ENCODE measurements around the gene UEVLD.

The UEVLD gene

GRCh38 chr11:18578975-18579598 lies 9.4 kb downstream of the UEVLD start:
- TF ChIP-seq RAD21 (IDR thresholded peaks at IDR 0.05; ENCODE audit: low read depth) (no peak), EP300 (IDR thresholded peaks at IDR 0.05; ENCODE audit: borderline replicate concordance) (no peak), ZBTB7A (IDR thresholded peaks at IDR 0.05; ENCODE audit: low read depth) (no peak), TAF1 (IDR thresholded peaks at IDR 0.05; ENCODE audit: low read depth) (no peak)
- TF ChIP-seq, protein P1, sequence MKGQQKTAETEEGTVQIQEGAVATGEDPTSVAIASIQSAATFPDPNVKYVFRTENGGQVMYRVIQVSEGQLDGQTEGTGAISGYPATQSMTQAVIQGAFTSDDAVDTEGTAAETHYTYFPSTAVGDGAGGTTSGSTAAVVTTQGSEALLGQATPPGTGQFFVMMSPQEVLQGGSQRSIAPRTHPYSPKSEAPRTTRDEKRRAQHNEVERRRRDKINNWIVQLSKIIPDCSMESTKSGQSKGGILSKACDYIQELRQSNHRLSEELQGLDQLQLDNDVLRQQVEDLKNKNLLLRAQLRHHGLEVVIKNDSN (IDR thresholded peaks at IDR 0.05): no peak

GRCh38 chr11:18575361-18575760 lies 13.2 kb downstream of the UEVLD start:
- no peak for TF ChIP-seq TAF1 (IDR thresholded peaks at IDR 0.05; ENCODE audit: low read depth)
- no peak for TF ChIP-seq NFIC (IDR thresholded peaks at IDR 0.05)
- TF ChIP-seq TEAD4 (IDR thresholded peaks at IDR 0.05): no peak
- no peak for TF ChIP-seq REST (IDR thresholded peaks at IDR 0.05; ENCODE audit: low read depth)
- no peak for TF ChIP-seq RAD21 (IDR thresholded peaks at IDR 0.05; ENCODE audit: low read depth)

DNA sequence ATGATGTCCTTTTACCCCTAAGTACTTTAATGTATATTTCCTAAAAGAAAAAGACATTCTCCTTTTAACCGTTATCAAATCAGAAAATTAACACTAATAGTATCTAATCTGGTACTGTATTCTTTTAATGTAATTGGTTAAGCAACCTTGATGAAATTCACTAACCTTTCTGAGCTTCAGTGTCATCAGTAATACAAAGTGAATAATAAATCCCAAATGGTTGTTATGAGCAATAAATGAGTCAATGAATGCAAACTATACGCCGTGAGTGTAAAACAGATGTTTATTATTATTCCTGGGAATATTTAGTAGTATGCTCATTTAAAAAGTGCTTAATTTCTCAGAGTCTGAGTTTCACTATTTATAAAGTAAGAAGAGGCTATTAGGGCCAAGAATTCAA lies 21.5 kb downstream of the UEVLD start:
- TF ChIP-seq RAD21 (IDR thresholded peaks at IDR 0.05; ENCODE audit: low read depth) (no peak), REST (IDR thresholded peaks at IDR 0.05; ENCODE audit: low read depth) (no peak), EGR1 (IDR thresholded peaks at IDR 0.05) (no peak), TCF12 (IDR thresholded peaks at IDR 0.05; ENCODE audit: low read depth) (no peak), CEBPB (IDR thresholded peaks at IDR 0.05) (no peak)
- TF ChIP-seq, protein P2, sequence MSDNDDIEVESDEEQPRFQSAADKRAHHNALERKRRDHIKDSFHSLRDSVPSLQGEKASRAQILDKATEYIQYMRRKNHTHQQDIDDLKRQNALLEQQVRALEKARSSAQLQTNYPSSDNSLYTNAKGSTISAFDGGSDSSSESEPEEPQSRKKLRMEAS (IDR thresholded peaks at IDR 0.05): no peak
- TF ChIP-seq, protein P1 (IDR thresholded peaks at IDR 0.05): no peak

DNA sequence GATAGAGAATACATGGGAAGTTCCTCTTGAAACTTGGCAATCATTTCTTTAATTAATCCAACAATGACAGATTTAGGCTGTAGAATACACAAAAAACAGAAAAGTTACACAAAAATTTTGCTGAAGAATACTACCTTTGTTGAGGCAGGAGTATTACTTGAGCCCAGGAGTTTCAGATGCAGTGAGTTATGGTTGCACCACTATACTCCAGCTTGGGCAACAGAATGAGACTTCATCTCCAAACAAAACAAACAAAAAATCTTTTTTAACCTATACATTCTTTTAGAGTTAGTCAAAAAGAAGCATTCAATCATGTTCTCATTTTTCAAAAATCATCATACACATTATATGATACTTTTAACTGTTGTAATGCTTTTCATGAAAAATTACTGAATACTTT lies 22.1 kb downstream of the UEVLD start:
- TF ChIP-seq RAD21 (IDR thresholded peaks at IDR 0.05; ENCODE audit: low read depth) (no peak), ZBTB7A (IDR thresholded peaks at IDR 0.05; ENCODE audit: low read depth) (no peak), TAF1 (IDR thresholded peaks at IDR 0.05; ENCODE audit: low read depth) (no peak), TEAD4 (IDR thresholded peaks at IDR 0.05) (no peak), EGR1 (IDR thresholded peaks at IDR 0.05) (no peak), EP300 (IDR thresholded peaks at IDR 0.05; ENCODE audit: borderline replicate concordance) (no peak), REST (IDR thresholded peaks at IDR 0.05; ENCODE audit: low read depth) (no peak), YY1 (IDR thresholded peaks at IDR 0.05; ENCODE audit: low read depth) (no peak), CEBPB (IDR thresholded peaks at IDR 0.05) (no peak), TCF12 (IDR thresholded peaks at IDR 0.05; ENCODE audit: low read depth) (no peak), FOXM1 (IDR thresholded peaks at IDR 0.05; ENCODE audit: borderline replicate concordance, low read depth) (no peak), CREB1 (IDR thresholded peaks at IDR 0.05; ENCODE audit: low read depth) (no peak), NFIC (IDR thresholded peaks at IDR 0.05) (no peak)
- TF ChIP-seq, protein P2 (IDR thresholded peaks at IDR 0.05): no peak
- TF ChIP-seq, protein P1 (IDR thresholded peaks at IDR 0.05): no peak
